ENCODE results near the gene GALNT16.

Gene GALNT16

GRCh38 chr14:69344171-69344570 is 84.2 kb downstream of the GALNT16 start:
- no peaks in the 10 kb centered on the region for H3K9me3 Mint-ChIP-seq (ENCODE audit: low read depth)
- no peak overlapping the region for H3K27ac Mint-ChIP-seq
- peaks cover 11% of the 10 kb centered on the region for H3K27me3 Mint-ChIP-seq
- H3K36me3 Mint-ChIP-seq, result no peaks in the 10 kb centered on the region
- H3K4me3 Mint-ChIP-seq, result no peak overlapping the region
- no peaks in the 10 kb centered on the region for H3K4me1 Mint-ChIP-seq (ENCODE audit: low read depth)

GRCh38 chr14:69345402-69345801 is 85.4 kb downstream of the GALNT16 start:
- no peaks in the 10 kb centered on the region for H3K4me1 Mint-ChIP-seq (ENCODE audit: low read depth)
- H3K27ac Mint-ChIP-seq, result no peak overlapping the region
- no peaks in the 10 kb centered on the region for H3K36me3 Mint-ChIP-seq
- H3K9me3 Mint-ChIP-seq (ENCODE audit: low read depth), result no peaks in the 10 kb centered on the region
- H3K4me3 Mint-ChIP-seq, result no peak overlapping the region
- H3K27me3 Mint-ChIP-seq, result peaks cover 11% of the 10 kb centered on the region

GRCh38 chr14:69346710-69347109 is 86.8 kb downstream of the GALNT16 start:
- H3K36me3 Mint-ChIP-seq, result no peaks in the 10 kb centered on the region
- no peak overlapping the region for H3K4me3 Mint-ChIP-seq
- H3K9me3 Mint-ChIP-seq (ENCODE audit: low read depth), result no peaks in the 10 kb centered on the region
- H3K27me3 Mint-ChIP-seq, result peaks cover 10% of the 10 kb centered on the region
- H3K4me1 Mint-ChIP-seq (ENCODE audit: low read depth), result no peaks in the 10 kb centered on the region
- H3K27ac Mint-ChIP-seq, result no peak overlapping the region

- H3K4me1 Mint-ChIP-seq (ENCODE audit: low read depth), result peaks cover 3% of the 10 kb centered on the region
- peaks cover 8% of the 10 kb centered on the region for H3K27me3 Mint-ChIP-seq
- no peaks in the 10 kb centered on the region for H3K9me3 Mint-ChIP-seq (ENCODE audit: low read depth)
- no peaks in the 10 kb centered on the region for H3K36me3 Mint-ChIP-seq
- H3K4me3 Mint-ChIP-seq, result no peak overlapping the region
- no peak overlapping the region for H3K27ac Mint-ChIP-seq
Measured at GRCh38 chr14:69349091-69349777, 89.3 kb downstream of the GALNT16 start.

GRCh38 chr14:69350892-69351291 is 90.9 kb downstream of the GALNT16 start:
- Mint-ChIP-seq H3K27ac (no peak overlapping the region), H3K36me3 (no peaks in the 10 kb centered on the region), H3K27me3 (peaks cover 8% of the 10 kb centered on the region), H3K9me3 (ENCODE audit: low read depth) (no peaks in the 10 kb centered on the region), H3K4me1 (ENCODE audit: low read depth) (peaks cover 9% of the 10 kb centered on the region), H3K4me3 (no peak overlapping the region)

- Mint-ChIP-seq H3K4me1 (ENCODE audit: low read depth) (peaks cover 9% of the 10 kb centered on the region), H3K27ac (no peak overlapping the region), H3K27me3 (peaks cover 8% of the 10 kb centered on the region), H3K9me3 (ENCODE audit: low read depth) (no peaks in the 10 kb centered on the region), H3K4me3 (no peak overlapping the region), H3K36me3 (no peaks in the 10 kb centered on the region)
Measured at GRCh38 chr14:69351385-69351784, 91.4 kb downstream of the GALNT16 start.

GRCh38 chr14:69351911-69352310 is 92.0 kb downstream of the GALNT16 start:
- Mint-ChIP-seq H3K27me3 (peaks cover 8% of the 10 kb centered on the region), H3K36me3 (no peaks in the 10 kb centered on the region), H3K9me3 (ENCODE audit: low read depth) (no peaks in the 10 kb centered on the region), H3K27ac (no peak overlapping the region), H3K4me3 (no peak overlapping the region), H3K4me1 (ENCODE audit: low read depth) (peaks cover 9% of the 10 kb centered on the region)

GRCh38 chr14:69353168-69353567 is 93.2 kb downstream of the GALNT16 start:
- Mint-ChIP-seq H3K27ac (no peak overlapping the region), H3K27me3 (peaks cover 1% of the 10 kb centered on the region), H3K4me3 (no peak overlapping the region), H3K36me3 (no peaks in the 10 kb centered on the region), H3K9me3 (ENCODE audit: low read depth) (no peaks in the 10 kb centered on the region), H3K4me1 (ENCODE audit: low read depth) (peaks cover 9% of the 10 kb centered on the region)

- Mint-ChIP-seq H3K9me3 (ENCODE audit: low read depth) (no peaks in the 10 kb centered on the region), H3K27me3 (no peaks in the 10 kb centered on the region), H3K4me1 (ENCODE audit: low read depth) (peaks cover 15% of the 10 kb centered on the region), H3K27ac (peak overlapping the region; percentile 80), H3K4me3 (peak overlapping the region; percentile 23), H3K36me3 (no peaks in the 10 kb centered on the region)
Measured at GRCh38 chr14:69354383-69355153, 94.6 kb downstream of the GALNT16 start.

- Mint-ChIP-seq H3K27me3 (no peaks in the 10 kb centered on the region), H3K4me1 (ENCODE audit: low read depth) (peaks cover 15% of the 10 kb centered on the region), H3K27ac (no peak overlapping the region), H3K36me3 (no peaks in the 10 kb centered on the region), H3K4me3 (no peak overlapping the region), H3K9me3 (ENCODE audit: low read depth) (no peaks in the 10 kb centered on the region)
Measured at GRCh38 chr14:69355154-69355597, 95.2 kb downstream of the GALNT16 start.

- Mint-ChIP-seq H3K27ac (no peak overlapping the region), H3K4me1 (ENCODE audit: low read depth) (peaks cover 15% of the 10 kb centered on the region), H3K27me3 (no peaks in the 10 kb centered on the region), H3K4me3 (no peak overlapping the region), H3K9me3 (ENCODE audit: low read depth) (no peaks in the 10 kb centered on the region), H3K36me3 (no peaks in the 10 kb centered on the region)
Measured at GRCh38 chr14:69355607-69356281, 95.8 kb downstream of the GALNT16 start.

GRCh38 chr14:69356903-69357543 is 97.1 kb downstream of the GALNT16 start:
- H3K27me3 Mint-ChIP-seq, result no peaks in the 10 kb centered on the region
- no peak overlapping the region for H3K27ac Mint-ChIP-seq
- no peaks in the 10 kb centered on the region for H3K9me3 Mint-ChIP-seq (ENCODE audit: low read depth)
- H3K4me1 Mint-ChIP-seq (ENCODE audit: low read depth), result peaks cover 15% of the 10 kb centered on the region
- no peak overlapping the region for H3K4me3 Mint-ChIP-seq
- H3K36me3 Mint-ChIP-seq, result no peaks in the 10 kb centered on the region

GRCh38 chr14:69357544-69358200 is 97.7 kb downstream of the GALNT16 start:
- Mint-ChIP-seq H3K4me1 (ENCODE audit: low read depth) (peaks cover 15% of the 10 kb centered on the region), H3K36me3 (no peaks in the 10 kb centered on the region), H3K27ac (no peak overlapping the region), H3K9me3 (ENCODE audit: low read depth) (no peaks in the 10 kb centered on the region), H3K4me3 (no peak overlapping the region), H3K27me3 (no peaks in the 10 kb centered on the region)

- no peaks in the 10 kb centered on the region for H3K9me3 Mint-ChIP-seq (ENCODE audit: low read depth)
- H3K36me3 Mint-ChIP-seq, result no peaks in the 10 kb centered on the region
- no peaks in the 10 kb centered on the region for H3K27me3 Mint-ChIP-seq
- peaks cover 15% of the 10 kb centered on the region for H3K4me1 Mint-ChIP-seq (ENCODE audit: low read depth)
- no peak overlapping the region for H3K4me3 Mint-ChIP-seq
- H3K27ac Mint-ChIP-seq, result no peak overlapping the region
Measured at GRCh38 chr14:69358233-69358963, 98.4 kb downstream of the GALNT16 start.

Measured in activated naive CD8-positive, alpha-beta T cell (primary cell).